Thyroid gland (tissue), 4 donors: Measurements from ENCODE around the gene ZNF611.

Experiments
- POLR2A ChIP-seq, 2 donors: fragments of 450-650 bp; IDR thresholded peaks; one replicate each; pipeline ENCODE4 v1.6.1; 2017; ENCODE audit warnings: antibody characterized with exemption in 2 of 2, mild to moderate bottlenecking in 2 of 2, moderate library complexity in 1 of 2
- TF ChIP-seq, protein P1 (sequence below), 6 experiments: fragments of 200-600 bp in 3 of 6; fragments of 450-650 bp in 3 of 6; sonication (generic) in 3 of 6; IDR thresholded peaks; one replicate each; pipeline ENCODE4 v1.5.1; 2016 to 2019; ENCODE audit warnings: antibody characterized with exemption in 6 of 6, mild to moderate bottlenecking in 2 of 6, inconsistent platforms in 1 of 6, moderate library complexity in 1 of 6

DNA sequence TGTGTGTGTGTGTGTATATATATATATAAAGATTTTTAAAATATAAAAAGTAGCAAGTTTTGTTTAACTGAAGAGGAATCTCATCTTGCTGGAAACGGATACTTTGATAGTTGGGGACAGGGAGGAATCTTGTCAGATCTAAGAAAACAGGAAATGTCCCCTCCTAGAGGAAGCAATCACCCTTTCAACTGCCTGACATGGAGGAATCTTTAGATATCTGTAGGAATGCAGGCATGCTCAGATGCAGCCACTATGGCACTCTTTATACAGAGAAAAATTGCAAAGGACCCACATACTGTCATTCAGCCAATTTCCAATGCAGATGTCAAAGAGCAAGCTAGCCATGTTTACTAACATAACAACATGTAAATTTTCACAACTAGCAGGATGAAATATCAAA is 38.8 kb downstream of the ZNF611 start:
- no peak for TF ChIP-seq POLR2A (IDR thresholded peaks at IDR 0.05)
- TF ChIP-seq, protein P1, sequence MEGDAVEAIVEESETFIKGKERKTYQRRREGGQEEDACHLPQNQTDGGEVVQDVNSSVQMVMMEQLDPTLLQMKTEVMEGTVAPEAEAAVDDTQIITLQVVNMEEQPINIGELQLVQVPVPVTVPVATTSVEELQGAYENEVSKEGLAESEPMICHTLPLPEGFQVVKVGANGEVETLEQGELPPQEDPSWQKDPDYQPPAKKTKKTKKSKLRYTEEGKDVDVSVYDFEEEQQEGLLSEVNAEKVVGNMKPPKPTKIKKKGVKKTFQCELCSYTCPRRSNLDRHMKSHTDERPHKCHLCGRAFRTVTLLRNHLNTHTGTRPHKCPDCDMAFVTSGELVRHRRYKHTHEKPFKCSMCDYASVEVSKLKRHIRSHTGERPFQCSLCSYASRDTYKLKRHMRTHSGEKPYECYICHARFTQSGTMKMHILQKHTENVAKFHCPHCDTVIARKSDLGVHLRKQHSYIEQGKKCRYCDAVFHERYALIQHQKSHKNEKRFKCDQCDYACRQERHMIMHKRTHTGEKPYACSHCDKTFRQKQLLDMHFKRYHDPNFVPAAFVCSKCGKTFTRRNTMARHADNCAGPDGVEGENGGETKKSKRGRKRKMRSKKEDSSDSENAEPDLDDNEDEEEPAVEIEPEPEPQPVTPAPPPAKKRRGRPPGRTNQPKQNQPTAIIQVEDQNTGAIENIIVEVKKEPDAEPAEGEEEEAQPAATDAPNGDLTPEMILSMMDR (IDR thresholded peaks at IDR 0.05): no peak
